ENCODE measurements around the gene MAP3K14.

MAP3K14 gene

DNA sequence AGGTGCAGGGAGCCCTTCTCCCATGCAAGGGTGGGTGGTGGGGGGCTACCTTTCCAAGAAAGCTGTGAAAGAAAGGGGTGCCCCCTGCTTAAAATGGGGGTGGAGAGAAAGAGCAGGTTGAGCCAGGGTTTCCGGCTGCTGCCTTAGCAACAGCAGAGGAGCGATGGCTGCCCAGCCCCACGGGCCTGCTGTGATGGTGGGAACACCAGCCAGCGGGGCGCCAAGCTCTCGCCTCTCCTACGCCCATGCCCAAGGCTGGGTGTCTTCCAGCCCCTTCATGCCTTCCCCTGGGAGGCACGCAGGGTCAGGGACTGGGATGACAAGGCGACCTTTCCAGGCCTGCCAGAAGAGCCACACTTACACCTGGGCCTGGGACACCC is 92.2 kb downstream of the MAP3K14 start:
- peaks cover 83% of the 10 kb centered on the region for H3K79me2 ChIP-seq (ENCODE audit: low read length)
- H3K4me3 ChIP-seq (ENCODE audit: low read length), result peak overlapping the region; percentile 100
- no peaks in the 10 kb centered on the region for H4K20me1 ChIP-seq (ENCODE audit: insufficient read depth, low read length)
- peaks cover 69% of the 10 kb centered on the region for H3K4me1 ChIP-seq (ENCODE audit: low read length)
- TF ChIP-seq, protein P1, sequence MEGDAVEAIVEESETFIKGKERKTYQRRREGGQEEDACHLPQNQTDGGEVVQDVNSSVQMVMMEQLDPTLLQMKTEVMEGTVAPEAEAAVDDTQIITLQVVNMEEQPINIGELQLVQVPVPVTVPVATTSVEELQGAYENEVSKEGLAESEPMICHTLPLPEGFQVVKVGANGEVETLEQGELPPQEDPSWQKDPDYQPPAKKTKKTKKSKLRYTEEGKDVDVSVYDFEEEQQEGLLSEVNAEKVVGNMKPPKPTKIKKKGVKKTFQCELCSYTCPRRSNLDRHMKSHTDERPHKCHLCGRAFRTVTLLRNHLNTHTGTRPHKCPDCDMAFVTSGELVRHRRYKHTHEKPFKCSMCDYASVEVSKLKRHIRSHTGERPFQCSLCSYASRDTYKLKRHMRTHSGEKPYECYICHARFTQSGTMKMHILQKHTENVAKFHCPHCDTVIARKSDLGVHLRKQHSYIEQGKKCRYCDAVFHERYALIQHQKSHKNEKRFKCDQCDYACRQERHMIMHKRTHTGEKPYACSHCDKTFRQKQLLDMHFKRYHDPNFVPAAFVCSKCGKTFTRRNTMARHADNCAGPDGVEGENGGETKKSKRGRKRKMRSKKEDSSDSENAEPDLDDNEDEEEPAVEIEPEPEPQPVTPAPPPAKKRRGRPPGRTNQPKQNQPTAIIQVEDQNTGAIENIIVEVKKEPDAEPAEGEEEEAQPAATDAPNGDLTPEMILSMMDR (IDR thresholded peaks at IDR 0.05; ENCODE audit: low read depth, low read length), result no peak
- TF ChIP-seq EZH2phosphoT487 (IDR thresholded peaks at IDR 0.05; ENCODE audit: low read depth), result no peak
- H2AFZ ChIP-seq (ENCODE audit: low read depth, low read length), result no peak overlapping the region
- H3K9me3 ChIP-seq (ENCODE audit: insufficient read depth, low read length), result no peaks in the 10 kb centered on the region
- H3K27ac ChIP-seq (ENCODE audit: low read length), result peak overlapping the region; percentile 99
- H3K9ac ChIP-seq (ENCODE audit: low read length), result peak overlapping the region; percentile 100
- H3K27me3 ChIP-seq (ENCODE audit: low read depth, low read length), result no peaks in the 10 kb centered on the region
- peak overlapping the region; percentile 99 for H3K4me2 ChIP-seq (ENCODE audit: low read length)
- no peaks in the 10 kb centered on the region for H3K36me3 ChIP-seq (replicated peaks; ENCODE audit: low read depth, low read length)

DNA sequence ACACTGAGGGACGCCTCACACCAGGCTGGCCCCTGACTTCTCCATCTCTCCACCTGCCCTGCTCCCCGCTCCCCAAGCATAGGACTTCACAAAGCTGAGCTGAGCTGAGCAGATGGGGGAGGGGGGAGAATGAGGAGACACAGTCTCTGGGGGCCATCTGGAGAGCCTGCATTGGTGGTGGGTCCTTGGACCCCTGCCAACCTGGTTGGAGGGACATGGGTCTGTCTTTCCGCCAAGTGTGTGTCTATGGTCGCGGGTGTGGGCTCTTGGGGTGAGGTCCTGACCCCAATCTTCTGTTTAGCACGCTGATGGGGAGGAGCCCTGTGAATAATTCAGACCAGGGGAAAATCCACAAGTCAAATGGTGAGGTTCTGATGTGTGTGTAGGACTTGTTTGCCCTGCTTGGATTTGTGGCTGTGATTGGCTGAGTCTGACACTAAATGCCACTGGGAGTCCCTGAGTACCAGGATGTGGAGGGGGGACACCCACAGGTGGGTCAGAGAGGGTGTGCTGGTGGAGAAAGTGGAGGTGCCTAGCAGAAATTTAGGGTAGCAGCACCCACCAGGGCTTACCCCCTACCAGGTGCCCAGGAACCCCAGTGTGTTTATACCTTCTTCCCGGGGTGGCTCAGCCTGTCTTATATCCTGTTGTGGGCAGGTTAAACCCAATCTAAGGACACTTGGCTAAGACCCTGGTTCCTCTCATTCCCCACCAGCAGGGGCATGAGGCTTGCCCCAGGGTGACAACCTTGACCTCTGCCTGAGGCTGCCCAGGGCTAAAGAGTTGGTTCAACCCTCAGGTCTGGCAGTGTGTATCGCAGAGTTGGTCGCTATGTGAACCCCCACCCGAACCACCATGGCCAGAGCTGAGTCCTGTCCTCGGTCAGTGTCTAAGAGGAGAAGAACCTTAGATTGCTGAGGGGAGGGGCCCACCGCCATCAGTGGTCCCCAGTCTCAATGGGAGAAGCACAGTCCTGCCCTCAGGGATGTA is 93.0 kb downstream of the MAP3K14 start:
- Histone ChIP-seq H4K20me1 (ENCODE audit: insufficient read depth, low read length) (no peaks in the 10 kb centered on the region), H3K4me1 (ENCODE audit: low read length) (peaks cover 61% of the 10 kb centered on the region), H3K27me3 (ENCODE audit: low read depth, low read length) (no peaks in the 10 kb centered on the region), H3K9me3 (ENCODE audit: insufficient read depth, low read length) (no peaks in the 10 kb centered on the region), H3K4me3 (ENCODE audit: low read length) (peak overlapping the region; percentile 100), H3K27ac (ENCODE audit: low read length) (peak overlapping the region; percentile 99), H3K4me2 (ENCODE audit: low read length) (peak overlapping the region; percentile 99), H2AFZ (ENCODE audit: low read depth, low read length) (no peak overlapping the region), H3K36me3 (replicated peaks; ENCODE audit: low read depth, low read length) (no peaks in the 10 kb centered on the region), H3K9ac (ENCODE audit: low read length) (peak overlapping the region; percentile 100), H3K79me2 (ENCODE audit: low read length) (peaks cover 75% of the 10 kb centered on the region)
- TF ChIP-seq, protein P1 (IDR thresholded peaks at IDR 0.05; ENCODE audit: low read depth, low read length), result no peak
- TF ChIP-seq EZH2phosphoT487 (IDR thresholded peaks at IDR 0.05; ENCODE audit: low read depth), result no peak

DNA sequence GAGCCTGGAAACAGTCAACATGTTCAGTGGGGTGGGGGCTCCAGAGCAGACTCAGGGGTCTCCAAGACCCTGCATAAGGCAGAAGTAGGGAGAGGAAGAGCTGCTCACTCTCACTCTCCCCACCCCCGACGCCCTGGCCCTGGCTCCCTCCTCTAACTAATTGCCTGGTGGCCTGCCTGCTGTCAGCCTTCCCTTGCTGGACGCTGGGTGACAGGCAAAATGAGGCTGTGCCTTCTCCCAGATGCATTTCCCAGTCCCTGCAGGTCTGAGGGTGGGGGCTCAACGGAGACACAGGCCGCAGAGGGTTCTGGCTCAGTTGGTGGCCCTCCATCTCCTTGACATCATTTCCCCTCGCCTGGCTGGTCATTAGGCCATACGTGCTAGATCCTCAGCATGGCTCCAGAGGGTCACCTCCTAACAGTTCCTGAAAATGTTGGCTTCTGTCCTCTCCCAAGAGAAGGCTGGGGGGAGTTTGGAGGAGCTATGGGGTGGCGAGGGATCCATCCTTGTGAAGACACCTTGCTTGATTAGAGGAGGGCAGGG is 93.8 kb downstream of the MAP3K14 start:
- Histone ChIP-seq H3K4me3 (ENCODE audit: low read length) (peak overlapping the region; percentile 100), H4K20me1 (ENCODE audit: insufficient read depth, low read length) (no peaks in the 10 kb centered on the region), H3K27ac (ENCODE audit: low read length) (peak overlapping the region; percentile 99), H3K27me3 (ENCODE audit: low read depth, low read length) (no peaks in the 10 kb centered on the region), H2AFZ (ENCODE audit: low read depth, low read length) (no peak overlapping the region), H3K79me2 (ENCODE audit: low read length) (peaks cover 67% of the 10 kb centered on the region), H3K9ac (ENCODE audit: low read length) (peak overlapping the region; percentile 100), H3K4me2 (ENCODE audit: low read length) (peak overlapping the region; percentile 99), H3K9me3 (ENCODE audit: insufficient read depth, low read length) (no peaks in the 10 kb centered on the region), H3K36me3 (replicated peaks; ENCODE audit: low read depth, low read length) (no peaks in the 10 kb centered on the region), H3K4me1 (ENCODE audit: low read length) (peaks cover 53% of the 10 kb centered on the region)
- TF ChIP-seq, protein P1 (IDR thresholded peaks at IDR 0.05; ENCODE audit: low read depth, low read length), result no peak
- TF ChIP-seq EZH2phosphoT487 (IDR thresholded peaks at IDR 0.05; ENCODE audit: low read depth), result no peak

DNA sequence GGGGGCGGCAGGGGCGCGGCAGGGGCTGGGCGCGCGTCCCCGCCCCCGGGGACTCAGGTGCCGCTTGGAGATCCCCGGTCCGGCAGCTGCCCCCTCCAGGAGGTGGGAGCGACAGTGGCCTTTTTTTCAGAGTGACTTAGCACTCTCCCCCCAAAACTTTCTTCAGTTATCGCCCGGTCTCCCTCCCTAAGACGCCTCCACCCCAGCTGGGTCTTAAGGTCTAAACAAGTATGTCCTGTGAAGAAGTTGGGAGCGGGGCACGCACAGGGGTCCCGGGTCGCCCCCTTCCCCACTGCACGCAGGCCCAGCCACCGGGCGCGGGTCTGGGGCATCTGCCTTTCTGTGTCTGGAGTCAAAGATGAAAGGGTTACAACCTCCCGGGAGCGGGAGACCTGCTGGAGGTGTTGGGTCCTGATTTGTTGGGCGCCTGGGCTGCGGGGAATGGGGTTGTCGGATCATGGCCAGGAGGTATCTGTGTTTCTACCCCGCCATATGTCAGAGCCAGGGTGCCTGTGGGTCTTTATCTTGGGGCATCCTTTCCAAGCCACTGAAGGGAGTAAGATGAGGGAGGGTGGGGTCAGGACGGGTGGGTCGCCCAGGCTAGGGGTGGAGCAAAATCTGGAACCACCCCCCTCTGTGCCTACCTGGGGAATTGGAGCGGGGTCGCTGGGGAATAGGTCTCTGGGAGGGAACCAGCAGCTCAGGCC is 94.4 kb downstream of the MAP3K14 start:
- H3K36me3 ChIP-seq (replicated peaks; ENCODE audit: low read depth, low read length), result no peaks in the 10 kb centered on the region
- no peak overlapping the region for H2AFZ ChIP-seq (ENCODE audit: low read depth, low read length)
- peaks cover 47% of the 10 kb centered on the region for H3K4me1 ChIP-seq (ENCODE audit: low read length)
- H4K20me1 ChIP-seq (ENCODE audit: insufficient read depth, low read length), result no peaks in the 10 kb centered on the region
- peak overlapping the region; percentile 100 for H3K4me3 ChIP-seq (ENCODE audit: low read length)
- H3K4me2 ChIP-seq (ENCODE audit: low read length), result peak overlapping the region; percentile 99
- H3K9me3 ChIP-seq (ENCODE audit: insufficient read depth, low read length), result no peaks in the 10 kb centered on the region
- H3K27me3 ChIP-seq (ENCODE audit: low read depth, low read length), result no peaks in the 10 kb centered on the region
- no peak for TF ChIP-seq EZH2phosphoT487 (IDR thresholded peaks at IDR 0.05; ENCODE audit: low read depth)
- TF ChIP-seq, protein P1 (IDR thresholded peaks at IDR 0.05; ENCODE audit: low read depth, low read length), result no peak
- peak overlapping the region; percentile 99 for H3K27ac ChIP-seq (ENCODE audit: low read length)
- H3K79me2 ChIP-seq (ENCODE audit: low read length), result peaks cover 61% of the 10 kb centered on the region
- H3K9ac ChIP-seq (ENCODE audit: low read length), result peak overlapping the region; percentile 100
